Parathyroid adenoma (tissue), 2 donors: ENCODE data around the gene AGA.

ENCODE experiments used
- H2AFZ ChIP-seq: fragments of 300-600 bp; sonication (generic); one replicate; pipeline ENCODE4 v1.7.0; 2017; ENCODE audit warnings: antibody characterized with exemption, mild to moderate bottlenecking
- H3K27ac ChIP-seq: fragments of 300-600 bp; sonication (generic); one replicate; pipeline ENCODE4 v1.7.0; 2017
- H3K27me3 ChIP-seq: fragments of 300-600 bp; sonication (generic); one replicate; pipeline ENCODE4 v1.7.0; 2017; ENCODE audit warnings: low read length; ENCODE audit not compliant: control insufficient read depth, insufficient read depth
- H3K36me3 ChIP-seq: fragments of 300-600 bp; sonication (generic); one replicate; pipeline ENCODE4 v1.7.0; 2017; ENCODE audit warnings: low read length; ENCODE audit not compliant: control insufficient read depth, insufficient read depth
- H3K4me1 ChIP-seq: fragments of 300-600 bp; sonication (generic); one replicate; pipeline ENCODE4 v1.7.0; 2017; ENCODE audit warnings: control low read depth
- H3K4me2 ChIP-seq: fragments of 300-600 bp; sonication (generic); one replicate; pipeline ENCODE4 v1.7.0; 2017; ENCODE audit warnings: low read length
- H3K4me3 ChIP-seq: fragments of 300-600 bp; sonication (generic); one replicate; pipeline ENCODE4 v1.7.0; 2017; ENCODE audit warnings: low read depth, low read length
- H3K79me2 ChIP-seq: fragments of 300-600 bp; sonication (generic); one replicate; pipeline ENCODE4 v1.7.0; 2017; ENCODE audit warnings: control low read depth
- H3K9ac ChIP-seq: fragments of 300-600 bp; sonication (generic); one replicate; pipeline ENCODE4 v1.7.0; 2017; ENCODE audit warnings: mild to moderate bottlenecking
- H3K9me3 ChIP-seq: fragments of 300-600 bp; sonication (generic); one replicate; pipeline ENCODE4 v1.7.0; 2017; ENCODE audit warnings: low read length; ENCODE audit not compliant: control insufficient read depth
- CTCF ChIP-seq: fragments of 300-600 bp; sonication (generic); IDR thresholded peaks from one replicate; pipeline ENCODE4 v1.7.0; 2017; ENCODE audit warnings: antibody characterized with exemption, mild to moderate bottlenecking
- donor health status: primary hyperparathyroidism.

AGA gene

GRCh38 chr4:177464026-177464425, 21.8 kb upstream of the AGA start:
- Histone ChIP-seq H3K36me3 (no peaks in the 10 kb centered on the region), H2AFZ (no peak overlapping the region), H3K9me3 (no peaks in the 10 kb centered on the region), H3K4me2 (no peak overlapping the region), H3K79me2 (no peaks in the 10 kb centered on the region), H3K4me1 (no peaks in the 10 kb centered on the region), H3K27ac (no peak overlapping the region), H3K27me3 (no peaks in the 10 kb centered on the region), H3K4me3 (no peak overlapping the region), H3K9ac (no peak overlapping the region)
- no peak for TF ChIP-seq CTCF

- Histone ChIP-seq H3K9me3 (no peaks in the 10 kb centered on the region), H3K4me1 (no peaks in the 10 kb centered on the region), H3K27ac (no peak overlapping the region), H3K4me2 (no peak overlapping the region), H3K36me3 (no peaks in the 10 kb centered on the region), H3K79me2 (no peaks in the 10 kb centered on the region), H2AFZ (no peak overlapping the region), H3K27me3 (no peaks in the 10 kb centered on the region), H3K9ac (no peak overlapping the region), H3K4me3 (no peak overlapping the region)
- no peak for TF ChIP-seq CTCF
Measured at GRCh38 chr4:177461606-177462005, 19.4 kb upstream of the AGA start.

- H3K27me3 ChIP-seq = no peaks in the 10 kb centered on the region
- H2AFZ ChIP-seq = no peak overlapping the region
- H3K4me3 ChIP-seq = no peak overlapping the region
- no peaks in the 10 kb centered on the region for H3K9me3 ChIP-seq
- H3K79me2 ChIP-seq = no peaks in the 10 kb centered on the region
- no peaks in the 10 kb centered on the region for H3K4me1 ChIP-seq
- no peak overlapping the region for H3K27ac ChIP-seq
- H3K9ac ChIP-seq = no peak overlapping the region
- no peaks in the 10 kb centered on the region for H3K36me3 ChIP-seq
- TF ChIP-seq CTCF = no peak
- H3K4me2 ChIP-seq = no peak overlapping the region
Measured at GRCh38 chr4:177460460-177460859, 18.2 kb upstream of the AGA start.

- Histone ChIP-seq H3K4me3 (no peak overlapping the region), H2AFZ (no peak overlapping the region), H3K4me2 (no peak overlapping the region), H3K27me3 (no peaks in the 10 kb centered on the region), H3K79me2 (no peaks in the 10 kb centered on the region), H3K9me3 (no peaks in the 10 kb centered on the region), H3K9ac (no peak overlapping the region), H3K4me1 (no peaks in the 10 kb centered on the region), H3K27ac (no peak overlapping the region), H3K36me3 (no peaks in the 10 kb centered on the region)
- no peak for TF ChIP-seq CTCF
Measured at GRCh38 chr4:177455561-177455970, 13.3 kb upstream of the AGA start.

GRCh38 chr4:177453116-177453515, 10.9 kb upstream of the AGA start:
- TF ChIP-seq CTCF = no peak
- Histone ChIP-seq H2AFZ (no peak overlapping the region), H3K9me3 (no peaks in the 10 kb centered on the region), H3K79me2 (no peaks in the 10 kb centered on the region), H3K27ac (no peak overlapping the region), H3K9ac (no peak overlapping the region), H3K36me3 (no peaks in the 10 kb centered on the region), H3K4me1 (no peaks in the 10 kb centered on the region), H3K27me3 (no peaks in the 10 kb centered on the region), H3K4me3 (no peak overlapping the region), H3K4me2 (no peak overlapping the region)
